Fibroblast of villous mesenchyme (primary cell): Measurements from ENCODE around the gene ADGRD1. TPM values are rescaled to one million over a fixed set of nuclear protein-coding genes. Genes with fewer than 3 reads are reported as not detected.

Experiments used
- DNase-seq: peaks from one replicate; pipeline ENCODE4 v3.0.0-alpha.2; 2010; ENCODE audit warnings: low read depth
- H3K4me3 ChIP-seq: 2 replicates; pipeline ENCODE4 v1.5.1; 2011; ENCODE audit warnings: low read depth, mild to moderate bottlenecking, low read length
- total RNA-seq: library from RNA; depleted of rRNA; stranded (reverse); fragments of >200 nt; gene quantifications from 2 replicates; pipeline ENCODE4 v1.2.3, GENCODE V29; 2012
- TF ChIP-seq, protein P1 (sequence below): IDR thresholded peaks from 2 replicates; pipeline ENCODE4 v1.5.1; 2012; ENCODE audit warnings: low read depth, mild to moderate bottlenecking, low read length; ENCODE audit not compliant: insufficient read depth

ADGRD1 gene
- total RNA-seq, 1 donor: under 0.01 TPM

- no peak overlapping the region for H3K4me3 ChIP-seq
- no peak for DNase-seq
- TF ChIP-seq, protein P1, sequence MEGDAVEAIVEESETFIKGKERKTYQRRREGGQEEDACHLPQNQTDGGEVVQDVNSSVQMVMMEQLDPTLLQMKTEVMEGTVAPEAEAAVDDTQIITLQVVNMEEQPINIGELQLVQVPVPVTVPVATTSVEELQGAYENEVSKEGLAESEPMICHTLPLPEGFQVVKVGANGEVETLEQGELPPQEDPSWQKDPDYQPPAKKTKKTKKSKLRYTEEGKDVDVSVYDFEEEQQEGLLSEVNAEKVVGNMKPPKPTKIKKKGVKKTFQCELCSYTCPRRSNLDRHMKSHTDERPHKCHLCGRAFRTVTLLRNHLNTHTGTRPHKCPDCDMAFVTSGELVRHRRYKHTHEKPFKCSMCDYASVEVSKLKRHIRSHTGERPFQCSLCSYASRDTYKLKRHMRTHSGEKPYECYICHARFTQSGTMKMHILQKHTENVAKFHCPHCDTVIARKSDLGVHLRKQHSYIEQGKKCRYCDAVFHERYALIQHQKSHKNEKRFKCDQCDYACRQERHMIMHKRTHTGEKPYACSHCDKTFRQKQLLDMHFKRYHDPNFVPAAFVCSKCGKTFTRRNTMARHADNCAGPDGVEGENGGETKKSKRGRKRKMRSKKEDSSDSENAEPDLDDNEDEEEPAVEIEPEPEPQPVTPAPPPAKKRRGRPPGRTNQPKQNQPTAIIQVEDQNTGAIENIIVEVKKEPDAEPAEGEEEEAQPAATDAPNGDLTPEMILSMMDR: no peak
Measured at GRCh38 chr12:131167334-131167733, 213.6 kb downstream of the ADGRD1 start.

- DNase-seq: no peak
Measured at GRCh38 chr12:131171029-131171428, 217.3 kb downstream of the ADGRD1 start.

GRCh38 chr12:131174901-131175300 lies 221.2 kb downstream of the ADGRD1 start:
- no peak for DNase-seq
- TF ChIP-seq, protein P1: no peak
- no peak overlapping the region for H3K4me3 ChIP-seq

More at GRCh38 chr12:131171029-131171428, 217.3 kb downstream of the ADGRD1 start:
- TF ChIP-seq, protein P1: no peak
- no peak overlapping the region for H3K4me3 ChIP-seq

DNA sequence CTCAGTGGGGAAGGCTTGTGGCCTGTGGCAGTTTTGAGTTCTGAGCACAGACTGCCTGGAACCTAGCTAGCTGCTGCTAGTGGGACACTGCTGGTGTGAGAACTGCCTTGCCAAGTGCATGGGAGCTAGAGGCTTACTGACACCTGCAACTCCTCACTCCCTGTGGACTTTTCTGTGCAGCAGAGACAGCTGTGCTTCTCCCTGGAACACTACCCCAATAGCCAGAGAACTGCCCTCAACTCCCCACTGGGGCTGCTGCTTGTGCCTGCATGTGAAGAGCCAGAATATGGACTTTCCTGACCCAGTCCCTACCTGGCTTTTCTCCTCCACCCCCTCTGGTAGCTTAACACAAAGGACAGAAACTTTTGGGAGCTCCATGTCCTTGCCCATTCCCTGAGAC lies 222.6 kb downstream of the ADGRD1 start:
- no peak overlapping the region for H3K4me3 ChIP-seq
- TF ChIP-seq, protein P1: no peak
- DNase-seq: no peak

- DNase-seq: no peak
- no peak overlapping the region for H3K4me3 ChIP-seq
- TF ChIP-seq, protein P1: no peak
Measured at GRCh38 chr12:131176926-131177325, 223.2 kb downstream of the ADGRD1 start.

GRCh38 chr12:131177599-131177998 lies 223.9 kb downstream of the ADGRD1 start:
- no peak for DNase-seq
- no peak overlapping the region for H3K4me3 ChIP-seq
- TF ChIP-seq, protein P1: no peak

GRCh38 chr12:131187602-131188001 lies 233.9 kb downstream of the ADGRD1 start:
- no peak for DNase-seq
- no peak overlapping the region for H3K4me3 ChIP-seq
- TF ChIP-seq, protein P1: no peak
